Lower lobe of right lung (tissue), 2 donors: ENCODE results near the gene STYX. TPM values are rescaled to one million over a fixed set of nuclear protein-coding genes. Genes with fewer than 3 reads are reported as not detected.
A peak's percentile ranks its signal among the peaks of the same experiment; 100 is the strongest.

ENCODE experiments used
- ATAC-seq, 2 donors: fragments of 200-7000 bp; cut with Tn5 transposase; one replicate each; pipeline ENCODE4 v1.9.1; 2020 to 2022; ENCODE audit warnings: mild to moderate bottlenecking in 2 of 2, moderate library complexity in 2 of 2
- DNase-seq: peaks from one replicate; pipeline ENCODE4 v3.0.0-alpha.2; 2020
- H3K27ac ChIP-seq: fragments of 200-600 bp; one replicate; pipeline ENCODE4 v1.8.0; 2022
- H3K27me3 ChIP-seq: fragments of 200-600 bp; one replicate; pipeline ENCODE4 v1.8.0; 2022; ENCODE audit warnings: low read depth
- H3K36me3 ChIP-seq: fragments of 200-600 bp; one replicate; pipeline ENCODE4 v1.8.0; 2022; ENCODE audit warnings: mild to moderate bottlenecking
- H3K4me1 ChIP-seq: fragments of 200-600 bp; one replicate; pipeline ENCODE4 v1.8.0; 2022
- H3K4me3 ChIP-seq: fragments of 200-600 bp; one replicate; pipeline ENCODE4 v1.8.0; 2022; ENCODE audit warnings: mild to moderate bottlenecking
- H3K9me3 ChIP-seq: fragments of 200-600 bp; one replicate; pipeline ENCODE4 v1.8.0; 2022
- CTCF ChIP-seq: fragments of 200-600 bp; IDR thresholded peaks from one replicate; pipeline ENCODE4 v1.8.0; 2022; ENCODE audit warnings: antibody characterized with exemption, mild to moderate bottlenecking
- intact Hi-C: fragments of 100-400 bp; cut with DNase I; formaldehyde crosslinking; loops from one replicate; pipeline ENCODE4 v1.11.0; 2022
- total RNA-seq: library from RNA; stranded (reverse); fragmentation: NEBNext Ultra II Directional; extraction: Animal tissue kit (Norgen Biotek cat#: 25700); gene quantifications from one replicate; pipeline ENCODE4 v1.2.1, GENCODE V29; 2021
- donor health status: DM: no; HTN: yes; CAD: no; lungs with severe emphysema.

STYX gene
- total RNA-seq, 1 donor from 2014 or later: 11.4 TPM

GRCh38 chr14:52798826-52799225 is 68.9 kb downstream of the STYX start:
- intact Hi-C loops: no loop called here
- Histone ChIP-seq H3K27ac (no peak overlapping the region), H3K9me3 (no peaks in the 10 kb centered on the region), H3K4me3 (no peak overlapping the region), H3K36me3 (no peaks in the 10 kb centered on the region), H3K27me3 (no peaks in the 10 kb centered on the region), H3K4me1 (no peaks in the 10 kb centered on the region)
- TF ChIP-seq CTCF: no peak
- ATAC-seq (no peak), DNase-seq (no peak)

- Histone ChIP-seq H3K27ac (peak overlapping the region; percentile 21), H3K4me1 (no peaks in the 10 kb centered on the region), H3K36me3 (no peaks in the 10 kb centered on the region), H3K27me3 (no peaks in the 10 kb centered on the region), H3K9me3 (no peaks in the 10 kb centered on the region), H3K4me3 (no peak overlapping the region)
- DNase-seq: no peak
- no peak for TF ChIP-seq CTCF
- ATAC-seq: peak in 1 of 2 donors; percentile 74
- intact Hi-C loops: no loop called here
These were observed 71.2 kb downstream of the STYX start for GRCh38 chr14:52801014-52801712.

- no peak overlapping the region for H3K27ac ChIP-seq
- TF ChIP-seq CTCF: no peak
- no peaks in the 10 kb centered on the region for H3K27me3 ChIP-seq
- ATAC-seq (no peak), DNase-seq (no peak)
- H3K4me3 ChIP-seq: no peak overlapping the region
- no peaks in the 10 kb centered on the region for H3K36me3 ChIP-seq
- no peaks in the 10 kb centered on the region for H3K4me1 ChIP-seq
- H3K9me3 ChIP-seq: no peaks in the 10 kb centered on the region
- intact Hi-C loops: no loop called here
These were observed 72.6 kb downstream of the STYX start for GRCh38 chr14:52802597-52802996.

- no peaks in the 10 kb centered on the region for H3K36me3 ChIP-seq
- H3K4me1 ChIP-seq: no peaks in the 10 kb centered on the region
- no peak for TF ChIP-seq CTCF
- H3K4me3 ChIP-seq: no peak overlapping the region
- ATAC-seq: no peak
- H3K27ac ChIP-seq: no peak overlapping the region
- no peaks in the 10 kb centered on the region for H3K27me3 ChIP-seq
- intact Hi-C loops: no loop called here
- no peak for DNase-seq
- H3K9me3 ChIP-seq: no peaks in the 10 kb centered on the region
These were observed 76.1 kb downstream of the STYX start for GRCh38 chr14:52806115-52806514.

GRCh38 chr14:52808101-52808500 is 78.1 kb downstream of the STYX start:
- no peaks in the 10 kb centered on the region for H3K36me3 ChIP-seq
- H3K4me1 ChIP-seq: no peaks in the 10 kb centered on the region
- TF ChIP-seq CTCF: no peak
- DNase-seq (no peak), ATAC-seq (no peak)
- intact Hi-C loops: no loop called here
- no peak overlapping the region for H3K4me3 ChIP-seq
- no peaks in the 10 kb centered on the region for H3K9me3 ChIP-seq
- no peaks in the 10 kb centered on the region for H3K27me3 ChIP-seq
- no peak overlapping the region for H3K27ac ChIP-seq
